NCI-H748 (cell line): Measurements from ENCODE around the gene CLDN2.

Experiments
- DNase-seq: peaks from one replicate; lab custom pipeline; 2025; ENCODE audit not compliant: unreplicated experiment; lab: John Stamatoyannopoulos, UW

Gene CLDN2

DNA sequence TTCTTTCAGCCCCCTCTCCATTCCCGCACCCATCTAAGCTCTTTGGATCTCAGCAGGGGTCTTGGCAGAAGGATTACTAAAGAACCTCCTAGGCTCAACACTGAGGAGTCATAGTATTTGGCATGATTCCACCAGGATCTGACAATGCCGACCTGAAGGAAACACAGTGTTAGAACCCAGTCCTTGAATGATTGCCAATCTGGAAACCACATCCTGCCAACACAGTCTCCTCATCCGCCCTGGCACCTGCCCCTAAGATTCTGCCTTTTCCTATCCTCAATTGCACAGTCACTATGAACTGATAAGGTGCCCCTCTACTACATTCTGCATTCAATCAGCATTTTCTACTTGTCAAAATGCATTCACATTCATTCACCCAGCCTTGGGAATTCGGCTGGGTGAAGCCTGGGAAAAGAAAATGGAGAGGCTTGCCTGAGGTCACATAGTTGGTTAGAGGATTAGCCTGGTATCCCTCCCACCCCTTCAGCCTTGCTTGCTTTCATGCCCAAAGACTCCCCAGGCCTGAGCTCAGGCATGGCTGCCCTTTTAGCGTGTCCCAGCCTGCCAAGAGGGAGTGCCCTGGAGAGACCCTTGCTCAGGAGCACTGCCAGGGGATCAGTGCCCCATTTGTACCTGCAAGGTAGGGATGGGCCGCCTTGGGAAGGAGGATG, 2.2 kb upstream of the CLDN2 start:
- no peak for DNase-seq

DNA sequence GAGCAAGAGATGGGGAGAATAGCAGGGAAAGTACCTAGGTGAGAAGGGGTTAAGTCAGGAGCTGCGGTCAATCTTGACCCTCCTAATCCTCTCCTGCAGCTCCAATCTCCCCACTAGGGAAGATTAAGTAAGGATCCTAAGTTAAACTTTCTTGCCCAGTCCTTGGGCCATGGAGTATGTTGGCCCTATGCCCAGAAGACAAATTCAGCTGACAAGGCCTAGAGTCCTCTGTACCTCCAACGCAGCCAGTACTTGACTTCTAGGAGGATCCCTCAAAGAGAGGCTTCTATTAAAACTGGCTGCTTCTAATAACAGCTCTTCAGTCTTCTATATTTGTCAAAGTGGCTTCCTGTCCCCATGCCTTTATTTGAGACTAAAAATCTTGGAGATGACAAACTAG, 1.4 kb downstream of the CLDN2 start:
- no peak for DNase-seq

DNA sequence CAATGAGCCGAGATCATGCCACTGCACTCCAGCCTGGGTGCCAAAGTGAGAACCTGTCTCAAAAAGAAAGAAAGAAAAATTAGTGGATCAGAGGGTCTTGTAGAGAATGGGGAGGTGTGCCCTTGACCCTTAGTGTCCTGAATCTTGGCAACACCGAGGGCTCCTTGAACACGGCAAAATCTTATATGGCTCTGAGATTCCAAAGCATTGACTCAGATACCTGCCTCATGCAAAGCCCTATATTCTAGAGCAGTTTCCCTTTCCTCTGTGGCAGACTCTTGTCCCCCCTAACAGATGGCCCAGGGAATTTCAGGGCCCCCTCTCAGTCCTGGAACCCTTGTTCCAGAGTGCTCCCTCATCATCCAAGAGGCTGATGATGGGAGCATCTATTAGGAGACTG, 6.8 kb downstream of the CLDN2 start:
- DNase-seq, result no peak

DNA sequence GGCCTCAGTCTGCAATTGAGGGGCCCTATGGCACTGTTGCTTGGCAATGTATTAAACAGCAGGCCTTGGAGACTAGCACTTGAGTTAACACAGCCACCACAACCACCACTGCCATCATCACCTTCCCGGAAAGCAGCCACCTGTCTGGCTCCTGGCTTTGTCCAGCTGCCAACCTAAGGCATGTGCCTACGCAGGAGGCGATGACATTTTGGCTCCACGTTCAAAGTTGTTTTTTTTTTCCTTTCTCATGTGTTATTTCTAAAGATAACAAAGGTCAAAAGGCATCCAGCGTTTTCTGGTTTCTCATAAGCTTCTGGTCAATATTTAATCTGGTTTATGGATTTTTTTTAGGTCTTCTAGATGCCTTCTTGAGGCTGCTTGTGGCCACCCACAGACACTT, 7.5 kb downstream of the CLDN2 start:
- DNase-seq, result no peak

DNA sequence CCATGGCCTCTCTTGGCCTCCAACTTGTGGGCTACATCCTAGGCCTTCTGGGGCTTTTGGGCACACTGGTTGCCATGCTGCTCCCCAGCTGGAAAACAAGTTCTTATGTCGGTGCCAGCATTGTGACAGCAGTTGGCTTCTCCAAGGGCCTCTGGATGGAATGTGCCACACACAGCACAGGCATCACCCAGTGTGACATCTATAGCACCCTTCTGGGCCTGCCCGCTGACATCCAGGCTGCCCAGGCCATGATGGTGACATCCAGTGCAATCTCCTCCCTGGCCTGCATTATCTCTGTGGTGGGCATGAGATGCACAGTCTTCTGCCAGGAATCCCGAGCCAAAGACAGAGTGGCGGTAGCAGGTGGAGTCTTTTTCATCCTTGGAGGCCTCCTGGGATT, 8.0 kb downstream of the CLDN2 start:
- no peak for DNase-seq

DNA sequence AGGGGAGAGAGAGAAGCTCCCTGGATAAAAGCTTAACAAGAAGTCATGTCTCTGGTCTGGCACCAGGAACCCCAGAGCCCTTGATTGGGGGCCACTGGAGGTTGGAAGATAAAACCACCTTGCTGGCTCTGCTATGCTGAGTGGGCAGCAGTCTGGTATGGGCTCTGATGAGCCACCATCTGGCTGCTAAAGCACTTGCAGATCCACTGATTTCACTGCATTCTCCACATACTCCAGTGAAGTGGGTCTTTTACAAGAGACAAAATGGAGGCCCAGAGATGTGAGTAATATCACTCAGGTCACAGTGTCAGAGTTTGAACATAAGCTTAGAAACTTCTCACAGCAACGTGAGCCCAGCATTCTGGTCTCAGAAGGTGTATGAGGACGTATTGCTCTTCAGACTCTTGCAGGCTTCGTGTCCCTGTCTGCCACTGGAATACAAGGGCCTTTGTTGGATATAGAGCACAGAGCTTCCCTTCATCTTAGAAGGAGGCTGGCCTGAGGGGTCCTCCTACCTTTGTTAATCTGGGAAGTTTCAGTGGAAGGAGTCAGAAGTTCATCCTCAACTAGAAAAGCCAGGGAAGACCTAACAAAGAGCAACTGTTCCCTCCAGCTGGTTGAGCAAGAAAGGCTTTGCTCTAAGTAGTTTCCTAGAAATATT, 11.8 kb downstream of the CLDN2 start:
- DNase-seq, result no peak

DNA sequence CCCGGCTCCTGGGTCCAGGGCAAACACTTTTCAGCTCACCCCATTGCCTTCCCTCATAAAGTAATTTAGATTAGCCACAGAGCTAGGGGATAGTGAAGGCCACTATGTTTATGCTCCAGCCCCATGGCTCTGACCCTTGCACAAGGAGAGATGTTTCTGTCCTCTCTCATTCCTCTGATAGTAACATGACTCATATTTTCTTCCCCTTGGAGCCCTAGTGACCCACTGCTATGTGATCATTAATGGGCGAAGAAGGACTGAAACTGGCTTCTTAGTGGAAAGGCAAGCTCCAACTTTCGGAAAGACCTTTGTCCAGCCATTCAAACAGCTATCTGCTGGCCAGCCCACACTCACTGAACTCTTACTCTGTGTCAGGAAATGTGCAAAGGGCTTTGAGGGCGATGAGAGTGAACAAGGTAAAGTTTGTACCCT, 12.3 kb downstream of the CLDN2 start:
- no peak for DNase-seq

DNA sequence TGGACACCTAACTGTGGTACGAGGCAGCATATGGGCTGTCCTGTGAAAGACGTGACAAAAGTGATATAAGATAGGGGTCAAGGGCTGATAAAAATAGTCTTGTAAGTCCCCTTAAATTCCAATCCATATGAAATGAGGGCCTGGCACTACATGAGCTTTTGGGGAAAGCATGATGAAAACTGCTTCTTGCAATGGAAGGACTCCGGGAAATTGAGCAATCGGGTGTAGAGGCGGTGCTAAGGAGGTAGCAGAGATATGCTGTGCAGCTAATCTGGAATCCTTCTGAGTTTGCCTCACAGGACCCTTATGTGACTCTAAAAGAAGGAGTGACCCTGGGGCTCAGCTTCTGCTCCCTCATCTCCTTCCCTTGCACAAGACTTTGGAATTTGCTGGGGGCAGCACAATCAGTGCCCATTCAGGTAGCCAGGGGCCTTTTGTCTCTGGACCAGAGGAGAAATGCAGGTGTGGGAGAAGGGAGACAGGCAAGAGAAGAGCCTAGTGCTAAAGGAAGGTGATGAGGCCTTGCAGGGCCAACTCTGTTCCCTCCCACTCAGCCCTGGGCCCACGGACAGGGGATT, 12.8 kb downstream of the CLDN2 start:
- DNase-seq, result no peak

DNA sequence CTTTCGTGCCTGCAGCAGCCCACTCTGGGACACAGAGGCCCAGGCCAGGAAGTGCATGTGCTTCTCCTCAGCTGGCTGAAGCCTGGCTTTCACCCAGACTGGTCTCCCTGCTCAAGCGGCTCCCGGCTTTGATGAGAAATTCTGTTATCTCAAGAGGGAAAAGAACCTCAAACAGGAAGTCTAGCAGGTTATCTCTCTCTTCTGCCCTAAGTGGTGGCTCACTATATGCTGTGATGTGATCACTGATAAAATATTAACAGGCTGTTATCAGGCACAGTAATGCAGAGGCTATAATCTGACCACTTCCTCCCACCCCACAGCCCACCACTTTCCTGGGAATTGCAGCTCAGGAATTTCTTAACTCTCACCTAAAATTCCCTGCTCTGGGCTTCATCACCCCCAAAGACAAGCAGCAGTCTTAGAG, 13.3 kb downstream of the CLDN2 start:
- DNase-seq, result no peak

DNA sequence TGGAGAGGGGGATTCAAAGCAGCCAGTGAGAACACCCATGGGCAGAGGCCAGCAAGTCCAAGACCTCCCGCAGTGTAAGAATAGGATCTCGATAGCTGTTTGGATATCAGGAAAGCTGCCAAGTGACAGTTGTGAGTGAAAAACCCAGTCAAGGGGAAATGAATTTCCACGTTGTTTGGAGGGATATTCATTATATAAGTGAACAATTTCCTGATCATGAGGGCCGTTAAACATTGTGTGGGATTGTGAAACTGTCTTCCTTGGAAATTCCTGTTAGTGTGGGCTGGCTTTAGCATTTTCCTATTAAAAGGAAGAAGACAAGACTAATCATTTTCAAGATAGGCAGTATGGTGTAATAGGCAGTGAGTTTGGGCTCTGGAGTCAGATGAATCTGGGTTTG, 15.0 kb downstream of the CLDN2 start:
- DNase-seq, result no peak

DNA sequence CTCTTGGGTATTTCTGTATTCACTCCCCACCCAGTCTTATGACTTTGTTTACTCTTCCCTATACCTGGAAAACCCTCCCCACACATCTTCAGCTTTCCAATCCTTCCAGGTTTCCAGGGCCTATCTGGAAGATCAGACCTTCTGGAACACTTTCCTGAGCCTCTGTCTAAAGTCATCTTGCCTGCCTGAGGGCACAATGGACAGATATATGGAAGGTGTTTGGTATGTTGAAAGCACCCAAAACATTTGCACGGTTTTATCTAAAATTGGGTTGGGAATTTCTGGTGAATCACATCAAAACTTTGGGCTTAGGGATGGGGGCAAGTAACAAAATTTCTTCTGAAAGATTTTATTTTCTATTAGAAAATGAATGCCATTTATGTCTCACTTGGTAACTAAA, 16.0 kb downstream of the CLDN2 start:
- no peak for DNase-seq

DNA sequence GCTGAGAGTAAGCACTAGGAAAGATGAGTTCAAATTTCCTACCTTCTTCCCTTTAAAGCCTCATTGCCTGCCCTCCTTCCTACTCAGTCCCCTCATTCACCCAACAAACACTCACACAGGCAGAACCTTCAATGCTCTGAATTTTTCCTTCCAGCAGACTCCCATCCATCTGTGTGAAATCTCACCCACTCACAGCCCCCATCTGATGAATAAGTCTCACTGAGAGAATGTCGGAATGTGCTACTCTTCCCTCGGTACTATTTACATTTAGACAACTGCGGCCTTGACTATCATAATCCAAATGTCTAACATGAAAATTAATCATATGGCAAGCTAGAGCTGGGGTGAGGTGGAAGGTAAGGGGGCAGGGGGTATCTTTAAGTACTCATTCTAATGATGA, 19.4 kb downstream of the CLDN2 start:
- DNase-seq, result no peak

DNA sequence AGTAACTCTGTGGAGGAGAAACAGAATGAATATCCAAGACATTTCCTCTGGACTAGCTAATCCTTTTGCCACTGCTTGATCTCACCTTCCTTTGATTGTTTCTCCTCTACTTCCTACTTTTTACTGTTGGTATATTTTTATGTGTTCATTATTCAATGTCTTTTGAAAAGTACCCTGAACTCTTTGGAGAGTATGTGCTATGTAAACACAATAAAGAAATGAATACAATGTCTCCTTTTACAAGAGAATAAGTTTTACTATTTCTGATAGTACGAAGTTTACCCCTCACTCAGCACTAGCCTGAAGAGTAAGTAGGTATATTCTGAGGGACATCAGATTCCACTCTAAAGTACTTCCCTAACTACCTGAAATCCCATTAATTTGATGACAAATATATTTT, 19.9 kb downstream of the CLDN2 start:
- DNase-seq, result no peak

DNA sequence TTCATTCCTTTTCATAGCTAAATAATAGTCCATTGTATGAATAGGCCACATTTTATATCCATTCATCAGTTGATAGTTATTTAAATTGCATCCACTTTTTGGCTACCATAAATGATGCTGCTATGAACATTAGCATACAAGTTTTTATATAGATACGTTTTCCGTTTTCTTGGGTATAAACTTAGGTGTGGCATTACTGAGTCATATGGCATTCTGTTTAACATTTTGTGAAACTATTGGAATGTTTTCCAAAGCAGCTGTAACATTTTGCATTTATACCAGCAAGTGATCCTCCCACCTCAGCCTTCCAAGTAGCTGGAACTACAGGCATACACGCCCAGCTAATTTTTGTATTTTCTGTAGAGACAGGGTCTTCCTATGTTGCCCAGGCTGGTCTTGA, 26.3 kb downstream of the CLDN2 start:
- no peak for DNase-seq

DNA sequence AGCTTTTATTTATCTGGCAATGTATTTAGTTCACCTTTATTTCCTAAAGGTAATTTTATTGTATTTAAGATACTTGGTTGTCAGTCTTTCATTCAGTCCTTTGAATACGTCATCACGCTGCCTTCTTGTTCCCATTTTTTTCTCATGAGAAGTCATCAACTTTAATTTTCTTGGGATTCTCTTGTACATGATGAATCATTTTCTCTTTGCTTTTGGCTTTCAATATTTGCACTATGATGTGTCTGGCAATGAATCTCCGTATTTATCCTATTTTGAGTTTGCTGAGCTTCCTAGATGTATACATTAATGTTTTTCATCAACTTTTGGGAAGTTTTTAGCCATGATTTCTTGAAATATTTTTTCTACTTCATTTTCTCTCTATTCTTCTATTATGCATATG, 28.4 kb downstream of the CLDN2 start:
- no peak for DNase-seq

DNA sequence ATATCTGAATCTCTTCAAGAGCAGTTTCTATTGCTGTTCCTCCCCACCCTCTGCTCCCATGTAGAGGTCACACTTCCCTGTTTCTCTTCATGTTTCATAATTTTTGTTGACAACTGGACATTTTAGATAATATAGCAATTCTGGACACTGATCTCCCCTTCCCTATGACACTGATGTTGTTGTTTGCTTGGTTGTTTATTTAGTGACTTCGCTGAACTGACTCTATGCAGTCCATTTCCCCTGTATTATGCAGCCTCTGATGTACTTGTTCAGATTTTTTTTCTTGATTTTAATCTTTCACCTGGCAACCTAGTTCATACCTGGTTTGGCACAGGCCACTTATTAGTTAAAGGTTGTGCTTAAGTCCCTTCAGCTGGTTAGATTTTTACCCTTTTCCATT, 29.2 kb downstream of the CLDN2 start:
- no peak for DNase-seq

DNA sequence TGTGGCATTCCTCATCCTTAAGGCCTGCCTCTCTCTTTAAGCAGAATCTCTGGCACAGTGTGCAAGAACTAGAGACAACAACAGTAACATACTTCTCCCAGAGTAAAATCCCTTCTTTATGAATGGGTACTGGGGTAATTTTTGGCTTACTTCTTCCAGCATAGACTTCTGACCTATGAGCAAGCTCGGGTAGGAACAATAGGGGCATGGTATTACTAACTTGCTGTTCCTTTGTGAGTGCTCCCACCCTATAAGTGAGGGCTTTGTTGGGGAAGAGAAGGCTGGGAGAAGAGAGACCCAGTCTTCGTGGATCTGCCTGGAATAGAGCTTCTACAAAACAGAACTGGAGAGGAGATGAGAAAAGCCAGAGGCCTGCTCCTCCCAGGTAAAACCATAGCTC, 30.2 kb downstream of the CLDN2 start:
- DNase-seq, result no peak

DNA sequence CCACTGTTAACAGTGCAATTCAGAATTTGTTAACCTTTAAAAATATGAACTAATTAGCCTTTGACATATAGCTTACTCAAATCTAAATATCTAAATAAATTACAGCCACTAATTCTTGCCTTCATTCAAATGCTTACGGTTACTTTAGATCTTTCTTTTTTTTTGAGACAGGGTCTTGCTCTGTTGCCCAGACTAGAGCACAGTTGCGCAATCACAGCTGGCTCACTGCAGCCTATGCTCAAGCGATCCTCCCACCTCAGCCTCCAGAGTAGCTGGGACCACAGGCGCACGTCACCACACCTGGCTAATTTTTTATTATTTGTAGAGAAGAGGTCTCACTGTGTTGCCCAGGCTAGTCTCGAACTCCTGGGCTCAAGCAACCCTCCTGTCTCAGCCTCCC, 31.0 kb downstream of the CLDN2 start:
- DNase-seq, result no peak

DNA sequence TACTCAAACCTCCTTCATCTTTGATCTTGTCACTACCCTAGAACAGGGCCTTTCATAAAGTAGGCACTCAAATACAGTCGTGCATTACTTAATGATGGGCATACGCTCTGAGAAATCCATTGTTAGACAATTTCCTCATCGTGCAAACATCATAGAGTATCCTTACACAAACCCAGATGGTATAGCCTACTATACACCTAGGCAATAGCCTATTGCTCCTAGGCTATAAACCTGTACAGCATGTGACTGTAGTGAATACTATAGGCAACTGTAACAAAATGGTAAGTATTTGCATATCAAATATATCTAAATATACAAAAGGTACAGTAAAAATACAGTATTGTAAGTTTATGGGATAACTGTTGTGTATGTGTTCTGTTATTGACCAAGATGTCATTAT, 31.9 kb downstream of the CLDN2 start:
- no peak for DNase-seq

DNA sequence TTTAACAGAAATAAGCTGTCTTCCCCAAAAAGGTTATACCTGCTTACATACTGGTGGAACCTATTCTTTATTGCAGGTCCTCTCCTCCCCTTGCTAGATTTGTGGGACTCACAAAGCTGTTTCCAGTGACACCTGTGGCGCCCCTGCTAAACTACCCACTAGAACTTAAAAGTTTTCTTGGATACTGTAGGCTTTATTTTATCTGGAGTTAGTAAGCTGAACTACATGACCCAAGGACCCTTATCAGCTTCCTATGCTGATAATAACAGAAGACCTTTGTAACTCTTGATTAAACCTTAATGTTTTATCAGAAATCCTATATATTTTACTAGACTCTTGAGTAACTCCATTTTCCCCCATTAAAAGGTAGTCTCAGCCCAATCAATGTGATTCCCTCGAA, 32.3 kb downstream of the CLDN2 start:
- no peak for DNase-seq

DNA sequence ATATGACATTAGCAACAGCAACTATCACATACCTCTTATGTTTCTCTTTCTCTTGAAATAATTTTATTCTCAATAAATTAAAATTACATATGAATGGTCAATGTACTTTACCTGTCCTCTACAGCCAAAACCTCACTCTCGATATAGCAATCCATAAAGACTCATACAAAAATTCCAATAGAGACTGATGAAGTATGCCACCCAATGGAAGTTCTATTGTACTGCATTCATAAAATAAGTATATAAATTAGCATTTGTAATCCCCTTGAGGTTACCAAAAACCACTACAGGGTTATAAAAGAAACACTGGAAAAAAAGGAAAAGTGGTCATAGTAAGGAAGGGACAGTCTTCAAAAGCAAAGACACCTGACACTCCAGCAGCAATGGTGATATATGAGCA, 32.8 kb downstream of the CLDN2 start:
- DNase-seq, result no peak

DNA sequence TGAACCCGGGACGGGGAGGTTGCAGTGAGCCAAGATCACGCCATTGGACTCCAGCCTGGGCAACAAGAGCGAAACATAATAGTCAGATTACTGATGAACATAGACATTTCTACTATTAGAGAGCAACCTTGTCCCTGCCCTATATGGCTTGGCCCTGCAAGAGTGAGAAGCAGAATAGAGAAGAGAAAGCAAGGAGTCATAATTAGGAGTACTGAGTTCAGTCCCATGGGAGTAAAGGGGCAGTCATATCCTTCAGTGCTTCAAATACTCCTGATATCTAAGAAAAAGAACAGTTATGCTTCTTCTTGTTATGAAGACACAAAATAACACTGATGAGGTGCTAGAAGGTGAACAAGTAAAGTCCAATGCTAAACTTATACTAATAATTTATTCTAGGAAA, 33.8 kb downstream of the CLDN2 start:
- no peak for DNase-seq
